K562 (cell line): ENCODE data around the gene AHR. TPM values are rescaled to one million over a fixed set of nuclear protein-coding genes. Genes with fewer than 3 reads are reported as not detected.

Source experiments
- FOXP4 ChIP-seq: sonication (generic); formaldehyde crosslinking; IDR thresholded peaks from 2 replicates; pipeline ENCODE4 v1.8.0; 2022; ENCODE audit warnings: mild to moderate bottlenecking, missing genetic modification reagents, borderline replicate concordance
- GABPB2 ChIP-seq: fragments of 250-450 bp; sonication (Bioruptor Pico); conservative IDR thresholded peaks from 2 replicates; pipeline ENCODE4 v1.5.1; 2021; ENCODE audit warnings: mild to moderate bottlenecking
- HCFC1 ChIP-seq: IDR thresholded peaks from 2 replicates; pipeline ENCODE4 v1.6.1; 2012; ENCODE audit warnings: low read depth, low read length, improper control_type of control experiment
- ID3 ChIP-seq, 2 experiments: fragments of 250-450 bp in 1 of 2; fragments of 450-650 bp in 1 of 2; sonication (Bioruptor Pico) in 1 of 2; IDR thresholded peaks; 2 replicates each; pipeline versions ENCODE4 v1.6.1 to v1.8.0; 2016 to 2021; ENCODE audit warnings: mild to moderate bottlenecking in 2 of 2, moderate library complexity in 2 of 2, missing compliant biosample characterization in 1 of 2, missing genetic modification characterization in 1 of 2
- ZBTB33 ChIP-seq: sonication (generic); formaldehyde crosslinking; IDR thresholded peaks from 2 replicates; pipeline ENCODE4 v1.8.1; 2023; ENCODE audit warnings: mild to moderate bottlenecking, missing genetic modification reagents
- ZFP1 ChIP-seq: fragments of 450-650 bp; formaldehyde crosslinking; IDR thresholded peaks from 2 replicates; pipeline ENCODE4 v1.4.0; 2020; ENCODE audit warnings: mild to moderate bottlenecking, mixed read lengths
- ZFP30 ChIP-seq: fragments of 250-450 bp; sonication (Bioruptor Pico); IDR thresholded peaks from 2 replicates; pipeline ENCODE4 v1.8.0; 2022; ENCODE audit warnings: moderate library complexity, mild to moderate bottlenecking, inconsistent platforms, borderline replicate concordance
- ZNF609 ChIP-seq: sonication (generic); formaldehyde crosslinking; IDR thresholded peaks from 2 replicates; pipeline ENCODE4 v1.8.1; 2023; ENCODE audit warnings: missing genetic modification reagents, mild to moderate bottlenecking, borderline replicate concordance
- polyA plus RNA-seq, 8 experiments: library from polyadenylated mRNA; depleted of rRNA in 4 of 8; stranded (reverse) in 5 of 8; unstranded in 3 of 8; fragments of >200 nt; fragmentation: Nextera tagmentation in 2 of 8; fragmentation: Illumina TruSeq in 1 of 8; extraction: Ambion mirVana in 2 of 8; extraction: Trizol in 1 of 8; gene quantifications; 2 replicates each; pipeline versions ENCODE4 v1.2.1 to v1.2.3, GENCODE V29; 2011 to 2014; ENCODE audit warnings: inconsistent platforms in 1 of 8, missing spikeins in 1 of 8
- total RNA-seq, 7 experiments: library from RNA; depleted of rRNA in 6 of 7; stranded (reverse); fragments of >200 nt in 6 of 7; fragmentation: Illumina TruSeq in 2 of 7; extraction: Trizol in 2 of 7; gene quantifications; 2 replicates each; pipeline versions ENCODE4 v1.2.1 to v1.2.3, GENCODE V29; 2011 to 2021; ENCODE audit warnings: low replicate concordance in 1 of 7

Gene AHR
- total and polyA plus RNA-seq, 9 of the 15 experiments (the other 6 are each of a cell fraction or from before 2014, with no cell fraction given), result 0.16 TPM; not detected in 8

- TF ChIP-seq ZNF609 (CRISPR knock-in tag) (no peak), FOXP4 (CRISPR knock-in tag) (no peak), ZFP30 (CRISPR knock-in tag) (no peak), HCFC1 (no peak), ZBTB33 (CRISPR knock-in tag) (no peak), GABPB2 (CRISPR knock-in tag) (no peak), ID3 (CRISPR knock-in tag; IDR thresholded peaks at IDR 0.05) (no peak), ID3 (tag; IDR thresholded peaks at IDR 0.05) (no peak), ZFP1 (CRISPR knock-in tag) (no peak)
Observed at GRCh38 chr7:17320657-17321056, 22.2 kb downstream of the AHR start (continued).
